NT2/D1 (cell line): ENCODE data around the gene IL6ST.

ENCODE experiments used
- SUZ12 ChIP-seq: IDR thresholded peaks from 2 replicates; pipeline ENCODE4 v1.6.1; 2011; ENCODE audit not compliant: insufficient read length, insufficient read depth; ENCODE audit errors: extremely low read depth
- ZNF274 ChIP-seq: IDR thresholded peaks from 2 replicates; pipeline ENCODE4 v1.6.1; 2011; ENCODE audit warnings: mild to moderate bottlenecking, low read depth, low read length

- no peak for TF ChIP-seq SUZ12
- no peak for TF ChIP-seq ZNF274
Observed at GRCh38 chr5:55905251-55905650, 89.5 kb downstream of the IL6ST start.
